ENCODE measurements around the gene SNAP23.

The SNAP23 gene

DNA sequence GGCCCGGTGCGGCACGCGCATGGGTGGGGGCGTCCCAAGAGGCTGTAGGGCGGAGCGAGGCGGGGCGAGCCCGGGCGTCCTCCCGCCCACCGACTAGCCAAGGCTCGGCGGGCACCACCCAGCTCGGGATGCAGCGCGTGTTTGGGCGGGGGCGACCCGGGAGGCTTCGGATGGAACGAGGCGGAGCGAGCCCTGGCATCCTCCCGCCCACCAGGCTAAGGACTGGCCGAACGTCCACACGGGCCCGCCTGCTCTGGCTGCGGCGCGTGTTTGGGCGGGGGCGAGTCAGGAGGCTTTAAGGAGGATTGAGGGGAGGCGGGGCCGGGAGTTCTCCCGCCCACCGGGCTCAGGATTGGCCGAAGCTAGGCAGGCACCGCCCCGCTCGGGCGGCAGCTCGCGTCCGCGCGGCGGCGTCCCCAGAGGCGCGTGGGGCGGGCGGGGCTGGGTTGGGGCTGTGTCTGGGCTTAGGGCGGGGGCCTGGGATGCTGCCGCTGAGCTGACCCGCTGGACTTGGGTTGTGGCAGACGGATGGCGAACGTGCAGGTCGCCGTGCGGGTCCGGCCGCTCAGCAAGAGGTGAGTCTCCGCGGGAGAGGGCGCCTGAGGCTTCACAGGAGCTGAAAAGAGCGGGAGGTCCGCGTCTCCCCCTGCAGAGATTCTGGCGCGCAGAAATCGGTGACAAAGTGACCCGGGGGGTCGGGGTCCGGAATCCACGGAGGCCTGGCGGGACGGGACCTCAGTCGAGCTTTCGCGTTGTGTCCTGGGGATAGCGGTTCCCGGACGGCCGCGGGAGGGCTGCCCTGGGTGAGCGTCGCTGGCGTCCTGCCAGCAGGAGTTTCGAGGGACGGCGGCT, 80.0 kb downstream of the SNAP23 start, which contains the start of gene STARD9:
Gene STARD9, plus strand, starts transcription at position 419 of the 852 bp plus-strand sequence. Its CDS starts 110 bp downstream, at position 529.
- DNase-seq, result peak; percentile 88

DNA sequence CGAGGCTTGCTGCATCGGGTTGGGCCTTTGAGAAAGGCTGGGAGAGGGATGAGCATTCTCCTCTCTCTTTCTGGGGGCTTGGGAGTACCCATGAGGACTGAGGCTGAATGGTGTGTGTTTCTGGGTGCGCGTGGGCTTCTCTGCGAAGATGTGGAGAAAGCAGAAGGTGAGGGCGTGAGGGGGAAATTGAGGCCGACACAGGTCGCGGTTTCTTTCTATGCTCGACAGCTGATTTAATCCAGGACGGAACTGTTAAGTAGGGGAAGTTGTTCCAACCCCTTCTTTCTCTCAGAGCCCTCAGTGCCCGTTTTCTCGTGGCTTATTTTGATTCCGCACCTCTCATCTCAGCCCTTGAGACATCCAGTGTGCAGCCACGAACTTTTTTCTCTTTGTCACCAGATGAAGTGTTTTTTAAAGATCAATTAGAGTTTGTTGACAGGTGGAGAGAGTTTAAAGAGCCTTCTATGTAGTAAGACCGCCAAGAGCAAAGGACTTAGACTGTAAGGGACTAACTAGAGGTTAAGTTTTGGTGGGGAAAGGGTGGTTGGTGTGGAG, 80.7 kb downstream of the SNAP23 start:
- DNase-seq, result no peak

DNA sequence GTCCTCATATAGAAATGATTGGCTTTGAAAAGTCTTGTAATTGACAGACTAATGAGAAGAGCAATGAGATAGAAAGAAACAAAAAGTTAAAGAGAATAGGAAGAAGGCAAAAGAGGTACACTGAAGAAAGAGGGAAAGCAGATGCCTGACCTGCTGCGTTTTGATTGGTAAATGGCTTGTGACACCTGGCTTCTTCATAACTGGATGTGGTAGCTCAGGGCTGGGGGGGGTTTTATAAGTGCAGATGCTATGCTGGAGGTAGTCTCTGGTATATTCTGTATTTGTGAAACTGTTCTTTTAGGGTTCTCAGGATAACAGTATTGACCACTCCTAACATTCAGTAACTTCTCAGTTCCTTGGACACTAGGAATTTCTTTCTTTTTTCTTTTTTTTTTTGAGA, 81.3 kb downstream of the SNAP23 start:
- no peak for DNase-seq

DNA sequence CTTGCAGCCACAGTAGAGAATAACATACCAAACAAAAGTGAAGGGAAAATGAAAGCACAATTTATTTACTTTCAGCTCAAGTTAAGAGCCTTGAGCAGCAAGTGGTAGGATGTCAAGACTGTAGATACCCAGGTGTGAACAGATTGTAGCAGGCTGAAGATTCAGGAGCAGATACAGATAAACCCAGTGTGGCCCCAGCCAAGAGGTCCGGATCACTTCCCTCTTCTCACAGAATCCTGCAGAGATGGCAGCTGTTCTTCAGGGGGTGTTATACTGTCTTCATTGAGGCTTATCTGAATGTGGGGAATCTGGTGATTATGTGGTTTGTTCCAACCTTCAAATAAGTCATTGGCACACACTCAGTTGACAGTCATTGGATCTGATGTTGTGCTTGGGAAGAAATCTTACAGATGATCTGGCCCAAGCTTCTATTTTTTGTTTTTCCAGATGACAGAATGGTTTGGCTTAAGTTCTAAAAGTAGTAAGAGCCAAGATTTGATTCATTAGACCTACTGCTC, 82.1 kb downstream of the SNAP23 start:
- DNase-seq, result no peak

DNA sequence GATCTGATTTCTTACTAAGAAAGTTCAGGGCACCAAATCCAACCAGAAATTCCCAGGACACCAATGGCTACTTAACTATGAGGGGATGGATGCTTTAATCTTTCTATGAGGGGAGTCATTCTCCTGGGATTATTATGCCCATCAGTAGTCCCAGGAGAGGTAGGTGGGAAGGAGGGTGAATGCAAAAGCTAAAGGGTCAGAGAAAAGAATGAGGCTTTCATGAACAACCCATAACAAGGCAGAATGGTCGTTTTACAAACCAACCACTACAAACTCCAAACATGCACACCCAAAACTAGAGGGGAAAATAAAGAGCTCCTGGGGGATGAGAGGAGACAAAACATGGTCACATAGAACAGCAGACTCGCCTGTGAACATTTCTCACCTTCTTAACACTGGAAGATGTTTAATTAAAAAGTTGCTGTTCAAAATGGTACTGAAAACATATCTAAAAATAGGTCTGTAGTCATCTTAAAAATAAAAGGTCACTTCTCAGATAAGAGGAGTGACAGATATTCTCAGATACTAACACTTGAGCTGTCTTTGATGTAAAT, 83.6 kb downstream of the SNAP23 start:
- DNase-seq, result no peak

DNA sequence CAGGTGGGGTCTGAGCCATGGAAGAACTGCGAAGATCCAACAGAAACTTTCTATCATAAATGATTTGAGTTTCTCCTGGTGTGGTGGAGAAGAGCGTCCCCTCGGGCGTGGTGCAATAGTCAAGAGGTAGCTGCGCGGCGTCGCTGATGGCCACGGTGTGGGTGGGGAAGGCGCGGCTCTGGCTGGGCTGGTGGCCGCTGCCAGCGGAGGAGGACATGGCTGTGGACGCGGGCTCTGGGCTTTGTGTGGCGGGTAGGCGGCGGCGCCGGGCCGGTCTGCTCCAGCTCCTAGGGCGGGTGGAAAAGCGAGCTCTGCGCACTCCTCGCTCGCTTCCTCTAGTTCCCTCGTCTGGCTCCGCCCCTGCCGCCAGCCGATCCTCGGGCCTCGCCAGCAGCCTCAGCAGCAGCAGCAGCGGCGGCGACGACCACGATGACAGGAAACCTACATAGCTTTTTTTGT, 85.9 kb downstream of the SNAP23 start:
- DNase-seq, result peak; percentile 50

Data from NCI-H2081 treated with DMSO at 0.1 percent for 48 hours (cell line).